ENCODE measurements around the gene PLCL1.

The PLCL1 gene

DNA sequence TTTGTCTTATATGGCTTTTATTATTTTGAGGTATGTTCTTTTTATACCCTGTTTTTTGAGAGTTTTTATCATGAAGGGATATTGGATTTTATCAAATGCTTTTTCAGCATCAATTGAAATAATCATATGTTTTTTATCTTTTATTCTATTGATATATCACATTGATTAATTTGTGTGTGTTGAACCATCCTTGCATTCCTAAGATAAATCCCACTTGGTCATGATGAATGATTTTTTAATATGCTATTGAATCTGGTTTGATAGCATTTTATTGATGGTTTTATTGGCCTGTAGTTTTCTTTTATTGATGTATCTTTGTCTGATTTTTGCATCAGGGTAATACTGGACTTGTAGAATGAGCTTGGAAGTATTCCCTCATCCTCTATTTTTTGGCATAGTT is 160.3 kb downstream of the PLCL1 start:
- Histone ChIP-seq H3K9me3 (ENCODE audit: control insufficient read depth, low read length) (no peaks in the 10 kb centered on the region), H3K27ac (ENCODE audit: insufficient read depth, low read depth, low read length, poor library complexity, severe bottlenecking) (no peak overlapping the region), H3K4me1 (ENCODE audit: control insufficient read depth, insufficient read depth, low read length) (no peaks in the 10 kb centered on the region), H3K27me3 (ENCODE audit: control insufficient read depth, insufficient read depth, low read length, poor library complexity, severe bottlenecking) (no peaks in the 10 kb centered on the region), H3K36me3 (ENCODE audit: control insufficient read depth, insufficient read depth, low read length) (no peaks in the 10 kb centered on the region), H3K4me3 (ENCODE audit: insufficient read depth, low read depth, low read length) (no peak overlapping the region)

GRCh38 chr2:197965756-197966155 is 161.4 kb downstream of the PLCL1 start:
- no peaks in the 10 kb centered on the region for H3K36me3 ChIP-seq (ENCODE audit: control insufficient read depth, insufficient read depth, low read length)
- H3K27me3 ChIP-seq (ENCODE audit: control insufficient read depth, insufficient read depth, low read length, poor library complexity, severe bottlenecking) = no peaks in the 10 kb centered on the region
- H3K9me3 ChIP-seq (ENCODE audit: control insufficient read depth, low read length) = no peaks in the 10 kb centered on the region
- H3K27ac ChIP-seq (ENCODE audit: insufficient read depth, low read depth, low read length, poor library complexity, severe bottlenecking) = no peak overlapping the region
- H3K4me3 ChIP-seq (ENCODE audit: insufficient read depth, low read depth, low read length) = no peak overlapping the region
- H3K4me1 ChIP-seq (ENCODE audit: control insufficient read depth, insufficient read depth, low read length) = no peaks in the 10 kb centered on the region

GRCh38 chr2:197969391-197969893 is 165.0 kb downstream of the PLCL1 start:
- Histone ChIP-seq H3K4me1 (ENCODE audit: control insufficient read depth, insufficient read depth, low read length) (no peaks in the 10 kb centered on the region), H3K36me3 (ENCODE audit: control insufficient read depth, insufficient read depth, low read length) (no peaks in the 10 kb centered on the region), H3K27ac (ENCODE audit: insufficient read depth, low read depth, low read length, poor library complexity, severe bottlenecking) (no peak overlapping the region), H3K4me3 (ENCODE audit: insufficient read depth, low read depth, low read length) (no peak overlapping the region), H3K27me3 (ENCODE audit: control insufficient read depth, insufficient read depth, low read length, poor library complexity, severe bottlenecking) (no peaks in the 10 kb centered on the region), H3K9me3 (ENCODE audit: control insufficient read depth, low read length) (no peaks in the 10 kb centered on the region)

DNA sequence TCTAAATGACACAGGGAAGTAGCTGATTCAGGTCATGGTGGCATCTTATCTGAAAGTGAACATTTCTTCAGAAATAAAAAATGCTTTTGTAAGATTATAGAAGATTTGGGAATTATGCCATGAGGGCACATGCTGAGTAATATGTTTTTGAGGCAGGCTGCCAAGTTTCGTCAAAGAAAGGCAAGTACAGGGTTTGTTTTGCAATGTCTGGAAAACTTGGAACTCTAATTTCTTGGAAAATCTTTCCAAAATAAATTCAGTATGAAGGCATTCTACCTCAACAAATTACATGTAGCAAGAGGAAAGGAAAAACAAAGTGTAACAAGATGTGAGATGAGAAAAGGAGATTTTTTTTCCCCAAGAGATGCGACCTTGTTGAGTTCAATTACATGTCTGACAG is 167.7 kb downstream of the PLCL1 start:
- H3K4me3 ChIP-seq (ENCODE audit: insufficient read depth, low read depth, low read length) = no peak overlapping the region
- WGBS, 2 experiments = 92 to 95% methylated on average over 2 of the region's 2 CpGs
- no peak overlapping the region for H3K27ac ChIP-seq (ENCODE audit: insufficient read depth, low read depth, low read length, poor library complexity, severe bottlenecking)
- no peaks in the 10 kb centered on the region for H3K36me3 ChIP-seq (ENCODE audit: control insufficient read depth, insufficient read depth, low read length)
- no peaks in the 10 kb centered on the region for H3K4me1 ChIP-seq (ENCODE audit: control insufficient read depth, insufficient read depth, low read length)
- no peaks in the 10 kb centered on the region for H3K9me3 ChIP-seq (ENCODE audit: control insufficient read depth, low read length)
- no peaks in the 10 kb centered on the region for H3K27me3 ChIP-seq (ENCODE audit: control insufficient read depth, insufficient read depth, low read length, poor library complexity, severe bottlenecking)

GRCh38 chr2:197972587-197972986 is 168.2 kb downstream of the PLCL1 start:
- H3K4me1 ChIP-seq (ENCODE audit: control insufficient read depth, insufficient read depth, low read length) = no peaks in the 10 kb centered on the region
- no peaks in the 10 kb centered on the region for H3K27me3 ChIP-seq (ENCODE audit: control insufficient read depth, insufficient read depth, low read length, poor library complexity, severe bottlenecking)
- H3K36me3 ChIP-seq (ENCODE audit: control insufficient read depth, insufficient read depth, low read length) = no peaks in the 10 kb centered on the region
- no peaks in the 10 kb centered on the region for H3K9me3 ChIP-seq (ENCODE audit: control insufficient read depth, low read length)
- 50% methylated on average over 2 of the region's 2 CpGs; no CpG with 5 or more reads in 1 of the 2 experiments for WGBS, 2 experiments
- no peak overlapping the region for H3K4me3 ChIP-seq (ENCODE audit: insufficient read depth, low read depth, low read length)
- H3K27ac ChIP-seq (ENCODE audit: insufficient read depth, low read depth, low read length, poor library complexity, severe bottlenecking) = no peak overlapping the region

DNA sequence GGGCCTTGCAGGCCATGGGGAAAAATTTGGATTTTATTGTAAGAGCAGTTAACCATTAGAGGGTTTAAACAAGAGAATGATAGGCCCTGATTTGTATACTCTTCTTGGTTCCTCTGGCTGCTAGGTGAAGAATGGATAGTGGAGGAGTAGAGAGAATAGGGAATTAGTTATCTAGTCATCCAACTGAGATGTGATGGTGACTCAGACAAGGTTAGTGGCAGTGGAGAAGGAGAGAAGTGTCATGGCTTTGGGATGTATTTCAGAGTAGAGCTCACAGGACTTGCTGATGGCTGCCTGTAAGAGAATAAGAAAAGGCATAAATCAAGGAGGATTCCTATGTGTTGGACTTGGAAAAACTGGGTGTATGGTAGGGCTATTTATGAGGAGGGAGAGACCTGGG is 169.4 kb downstream of the PLCL1 start:
- Histone ChIP-seq H3K4me1 (ENCODE audit: control insufficient read depth, insufficient read depth, low read length) (no peaks in the 10 kb centered on the region), H3K27me3 (ENCODE audit: control insufficient read depth, insufficient read depth, low read length, poor library complexity, severe bottlenecking) (no peaks in the 10 kb centered on the region), H3K27ac (ENCODE audit: insufficient read depth, low read depth, low read length, poor library complexity, severe bottlenecking) (no peak overlapping the region), H3K9me3 (ENCODE audit: control insufficient read depth, low read length) (no peaks in the 10 kb centered on the region), H3K36me3 (ENCODE audit: control insufficient read depth, insufficient read depth, low read length) (no peaks in the 10 kb centered on the region), H3K4me3 (ENCODE audit: insufficient read depth, low read depth, low read length) (no peak overlapping the region)

- no peaks in the 10 kb centered on the region for H3K27me3 ChIP-seq (ENCODE audit: control insufficient read depth, insufficient read depth, low read length, poor library complexity, severe bottlenecking)
- 91 to 94% methylated on average over 5 of the region's 5 CpGs for WGBS, 2 experiments
- H3K9me3 ChIP-seq (ENCODE audit: control insufficient read depth, low read length) = no peaks in the 10 kb centered on the region
- H3K4me3 ChIP-seq (ENCODE audit: insufficient read depth, low read depth, low read length) = no peak overlapping the region
- no peaks in the 10 kb centered on the region for H3K4me1 ChIP-seq (ENCODE audit: control insufficient read depth, insufficient read depth, low read length)
- H3K36me3 ChIP-seq (ENCODE audit: control insufficient read depth, insufficient read depth, low read length) = no peaks in the 10 kb centered on the region
- H3K27ac ChIP-seq (ENCODE audit: insufficient read depth, low read depth, low read length, poor library complexity, severe bottlenecking) = no peak overlapping the region
Observed at GRCh38 chr2:197975931-197976519, 171.6 kb downstream of the PLCL1 start.

DNA sequence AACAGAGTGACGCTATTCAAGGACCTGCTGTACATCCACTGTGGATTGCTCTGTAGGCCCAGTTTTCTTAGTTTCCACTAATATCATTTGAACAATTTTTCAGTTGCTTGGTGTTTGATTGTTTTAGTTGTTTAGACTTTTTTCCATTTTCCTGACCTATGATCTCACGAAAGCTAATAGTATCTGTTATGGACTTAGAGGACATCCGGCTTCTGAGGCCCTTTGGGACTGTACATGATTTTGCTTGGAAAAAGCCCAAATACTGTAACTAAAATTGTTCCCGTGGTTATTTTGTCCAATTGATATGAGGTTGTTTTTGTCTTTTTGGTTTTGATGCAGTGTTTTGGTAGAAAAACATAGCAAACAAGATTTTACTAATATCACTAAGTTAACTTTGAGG is 174.6 kb downstream of the PLCL1 start:
- no peaks in the 10 kb centered on the region for H3K9me3 ChIP-seq (ENCODE audit: control insufficient read depth, low read length)
- 94 to 96% methylated on average over 4 of the region's 4 CpGs for WGBS, 2 experiments

GRCh38 chr2:197982565-197982964 is 178.2 kb downstream of the PLCL1 start:
- WGBS, 2 experiments = 95 to 100% methylated on average over 2 of the region's 2 CpGs
- no peak overlapping the region for H3K27ac ChIP-seq (ENCODE audit: insufficient read depth, low read depth, low read length, poor library complexity, severe bottlenecking)
- no peaks in the 10 kb centered on the region for H3K9me3 ChIP-seq (ENCODE audit: control insufficient read depth, low read length)
- H3K4me3 ChIP-seq (ENCODE audit: insufficient read depth, low read depth, low read length) = no peak overlapping the region
- H3K4me1 ChIP-seq (ENCODE audit: control insufficient read depth, insufficient read depth, low read length) = no peaks in the 10 kb centered on the region
- H3K27me3 ChIP-seq (ENCODE audit: control insufficient read depth, insufficient read depth, low read length, poor library complexity, severe bottlenecking) = no peaks in the 10 kb centered on the region
- no peaks in the 10 kb centered on the region for H3K36me3 ChIP-seq (ENCODE audit: control insufficient read depth, insufficient read depth, low read length)

More for the DNA sequence above, 174.6 kb downstream of the PLCL1 start:
- no peaks in the 10 kb centered on the region for H3K36me3 ChIP-seq (ENCODE audit: control insufficient read depth, insufficient read depth, low read length)
- no peak overlapping the region for H3K4me3 ChIP-seq (ENCODE audit: insufficient read depth, low read depth, low read length)
- H3K4me1 ChIP-seq (ENCODE audit: control insufficient read depth, insufficient read depth, low read length) = no peaks in the 10 kb centered on the region
- H3K27me3 ChIP-seq (ENCODE audit: control insufficient read depth, insufficient read depth, low read length, poor library complexity, severe bottlenecking) = no peaks in the 10 kb centered on the region
- H3K27ac ChIP-seq (ENCODE audit: insufficient read depth, low read depth, low read length, poor library complexity, severe bottlenecking) = no peak overlapping the region

- 97 to 100% methylated on average over 2 of the region's 2 CpGs for WGBS, 2 experiments
- H3K4me1 ChIP-seq (ENCODE audit: control insufficient read depth, insufficient read depth, low read length) = no peaks in the 10 kb centered on the region
- H3K27me3 ChIP-seq (ENCODE audit: control insufficient read depth, insufficient read depth, low read length, poor library complexity, severe bottlenecking) = no peaks in the 10 kb centered on the region
- no peak overlapping the region for H3K4me3 ChIP-seq (ENCODE audit: insufficient read depth, low read depth, low read length)
- no peaks in the 10 kb centered on the region for H3K36me3 ChIP-seq (ENCODE audit: control insufficient read depth, insufficient read depth, low read length)
- no peak overlapping the region for H3K27ac ChIP-seq (ENCODE audit: insufficient read depth, low read depth, low read length, poor library complexity, severe bottlenecking)
- H3K9me3 ChIP-seq (ENCODE audit: control insufficient read depth, low read length) = no peaks in the 10 kb centered on the region
Observed at GRCh38 chr2:197985029-197985638, 180.7 kb downstream of the PLCL1 start.

Data from ectodermal cell (in vitro differentiated cells).